HG02840 (cell line): ENCODE results near the gene WWP2.
"Not testable (repeated sequence)": the region's sequence is repeated elsewhere in the genome, so short reads cannot be mapped to it uniquely, and the experiment has no call there.

ENCODE experiments used
- ATAC-seq: cut with Tn5 transposase; IDR thresholded peaks from one replicate; pipeline ENCODE4 v1.9.1; 2021; ENCODE audit warnings: mild to moderate bottlenecking, moderate library complexity, moderate number of reproducible peaks; ENCODE audit not compliant: unreplicated experiment, low FRiP score

WWP2 gene

DNA sequence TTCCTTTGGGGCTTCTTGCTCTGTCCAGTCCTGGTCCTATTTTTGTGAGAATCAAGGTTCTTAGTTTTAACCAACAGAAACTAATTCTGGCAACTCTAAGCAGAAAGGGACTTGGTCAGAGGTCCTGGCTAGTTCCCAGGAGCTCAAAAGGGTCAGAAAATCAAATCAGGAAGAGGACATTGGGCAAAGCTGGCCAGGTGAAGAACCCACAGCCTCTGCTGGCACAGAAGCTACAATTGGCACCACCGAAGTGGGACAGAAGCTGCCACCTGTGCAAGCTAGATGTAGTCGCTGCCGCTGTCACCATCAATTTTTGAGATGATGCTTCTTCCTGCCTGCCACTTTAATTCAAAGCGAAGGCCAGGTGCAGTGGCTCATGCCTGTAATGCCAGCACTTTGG, 207.5 kb downstream of the WWP2 start:
- ATAC-seq: not testable (repeated sequence)

DNA sequence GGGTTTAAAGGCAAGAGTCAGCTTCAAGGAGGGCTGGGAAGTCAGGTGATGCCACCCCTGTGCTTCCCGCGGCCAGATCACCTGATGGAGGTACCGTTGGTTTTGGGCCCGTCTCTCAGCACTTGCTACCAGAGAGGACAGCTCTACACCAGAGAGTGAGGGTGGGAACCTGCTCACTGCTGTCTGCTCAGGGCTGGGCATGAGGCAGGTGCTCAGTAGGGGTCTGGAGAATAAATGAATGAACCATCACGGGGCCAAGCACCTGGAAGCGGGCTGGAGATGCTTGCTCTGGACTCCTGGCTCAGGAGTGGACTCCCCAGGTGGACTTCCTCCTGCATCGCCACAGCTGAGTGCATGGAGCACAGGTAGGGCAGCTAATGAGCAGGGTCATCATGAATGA, 210.0 kb downstream of the WWP2 start:
- not testable (repeated sequence) for ATAC-seq

DNA sequence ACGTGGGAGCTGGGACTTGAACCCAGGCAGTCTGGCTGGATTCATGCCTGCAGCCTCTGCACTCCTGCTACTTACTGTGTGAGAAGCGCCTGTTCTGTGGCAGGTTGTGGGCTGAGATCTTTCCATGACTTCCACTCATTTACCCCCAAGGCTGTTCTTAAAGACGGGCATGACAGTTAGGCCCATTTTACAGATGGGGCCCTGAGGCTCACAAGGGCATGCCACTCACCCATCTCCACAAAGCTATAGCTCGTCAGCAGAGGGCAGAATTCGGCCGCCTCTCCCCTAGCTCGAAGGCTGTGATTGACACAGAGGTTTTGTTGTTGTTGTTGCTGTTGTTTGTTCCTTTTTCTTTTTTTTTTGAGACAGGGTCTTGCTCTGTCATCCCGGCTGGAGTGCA, 210.8 kb downstream of the WWP2 start:
- ATAC-seq: not testable (repeated sequence)

DNA sequence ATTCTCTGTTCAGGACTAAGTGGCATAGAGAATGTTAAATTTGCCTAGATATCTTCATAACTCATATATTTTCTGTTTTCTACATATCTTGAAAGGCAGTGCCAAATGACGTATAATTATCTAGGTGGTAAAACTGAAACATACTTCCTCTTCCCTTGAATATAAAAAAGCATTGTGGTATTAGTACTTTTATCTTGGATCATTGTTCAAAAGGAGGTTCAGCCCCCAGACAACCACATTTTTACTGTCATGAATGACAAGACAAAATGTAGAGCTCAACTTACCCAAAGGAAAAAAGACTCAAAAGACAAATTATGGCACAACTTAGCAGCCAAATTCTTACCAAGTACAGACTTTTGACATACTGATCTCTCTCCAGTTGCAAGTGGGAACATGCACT, 223.1 kb downstream of the WWP2 start:
- ATAC-seq: not testable (repeated sequence)
